HUES6 (cell line): ENCODE results near the gene SEC24B.
"Not testable (repeated sequence)": the region's sequence is repeated elsewhere in the genome, so short reads cannot be mapped to it uniquely, and the experiment has no call there.

Experiments
- H3K27ac ChIP-seq: 2 replicates; pipeline ENCODE4 v1.7.0; 2013; ENCODE audit warnings: low read depth, mild to moderate bottlenecking, low read length, inconsistent platforms
- H3K27me3 ChIP-seq: 2 replicates; pipeline ENCODE4 v1.6.1; 2013; ENCODE audit warnings: low read length; ENCODE audit not compliant: control insufficient read depth, insufficient read depth
- H3K36me3 ChIP-seq: 2 replicates; pipeline ENCODE4 v1.6.1; 2013; ENCODE audit warnings: low read length; ENCODE audit not compliant: control insufficient read depth, insufficient read depth
- H3K4me1 ChIP-seq: 2 replicates; pipeline ENCODE4 v1.6.1; 2013; ENCODE audit warnings: low read length; ENCODE audit not compliant: control insufficient read depth, insufficient read depth
- H3K4me3 ChIP-seq: 2 replicates; pipeline ENCODE4 v1.5.1; 2013; ENCODE audit warnings: low read depth, low read length
- H3K9ac ChIP-seq: one replicate; pipeline ENCODE4 v1.6.1; 2013; ENCODE audit warnings: mild to moderate bottlenecking, low read length
- H3K9me3 ChIP-seq: 2 replicates; pipeline ENCODE4 v1.6.1; 2013; ENCODE audit warnings: low read depth, low read length; ENCODE audit not compliant: control insufficient read depth, insufficient read depth

The SEC24B gene

DNA sequence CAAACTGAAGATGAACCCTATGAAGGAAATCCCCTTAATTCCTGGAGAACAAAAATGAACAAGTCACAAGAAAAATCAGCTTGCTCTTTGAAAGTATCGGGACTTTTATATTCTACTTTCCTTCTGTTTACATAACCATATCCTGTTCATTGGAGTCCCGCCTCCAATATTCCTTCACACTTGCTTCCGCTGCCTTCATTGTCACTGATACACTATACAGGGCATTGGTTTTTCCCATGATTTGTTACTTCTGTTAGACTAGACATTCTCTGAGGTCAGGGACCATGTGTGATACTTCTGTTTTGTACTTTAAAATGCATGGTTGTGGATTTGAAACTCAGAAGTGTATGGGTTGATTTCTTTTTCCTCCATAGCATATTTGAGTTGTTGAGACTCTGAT lies 145.2 kb downstream of the SEC24B start:
- Histone ChIP-seq H3K27me3 (no peaks in the 10 kb centered on the region), H3K9ac (no peak overlapping the region), H3K27ac (no peak overlapping the region), H3K4me1 (no peaks in the 10 kb centered on the region), H3K36me3 (no peaks in the 10 kb centered on the region), H3K9me3 (peaks cover 2% of the 10 kb centered on the region; the same call in 1 of the 2 replicates), H3K4me3 (no peak overlapping the region)

GRCh38 chr4:109579997-109580396 lies 146.4 kb downstream of the SEC24B start:
- H3K9ac ChIP-seq, H3K36me3 ChIP-seq, H3K9me3 ChIP-seq, H3K27ac ChIP-seq, H3K4me3 ChIP-seq, H3K27me3 ChIP-seq, H3K4me1 ChIP-seq: not testable (repeated sequence)

GRCh38 chr4:109588176-109588575 lies 154.6 kb downstream of the SEC24B start:
- H3K9ac ChIP-seq: no peak overlapping the region
- H3K36me3 ChIP-seq: no peaks in the 10 kb centered on the region
- H3K27ac ChIP-seq: no peak overlapping the region
- no peaks in the 10 kb centered on the region for H3K4me1 ChIP-seq
- no peak overlapping the region for H3K4me3 ChIP-seq
- H3K9me3 ChIP-seq: peaks cover 8% of the 10 kb centered on the region
- no peaks in the 10 kb centered on the region for H3K27me3 ChIP-seq

GRCh38 chr4:109589119-109589518 lies 155.5 kb downstream of the SEC24B start:
- H3K9ac ChIP-seq: no peak overlapping the region
- no peaks in the 10 kb centered on the region for H3K36me3 ChIP-seq
- H3K4me3 ChIP-seq: no peak overlapping the region
- H3K27me3 ChIP-seq: no peaks in the 10 kb centered on the region
- no peaks in the 10 kb centered on the region for H3K4me1 ChIP-seq
- peaks cover 8% of the 10 kb centered on the region for H3K9me3 ChIP-seq
- no peak overlapping the region for H3K27ac ChIP-seq

- no peaks in the 10 kb centered on the region for H3K4me1 ChIP-seq
- H3K4me3 ChIP-seq: no peak overlapping the region
- H3K9me3 ChIP-seq: peaks cover 8% of the 10 kb centered on the region
- H3K27ac ChIP-seq: no peak overlapping the region
- no peaks in the 10 kb centered on the region for H3K27me3 ChIP-seq
- no peak overlapping the region for H3K9ac ChIP-seq
- no peaks in the 10 kb centered on the region for H3K36me3 ChIP-seq
These were observed 156.0 kb downstream of the SEC24B start for GRCh38 chr4:109589605-109590004.
